B cell (primary cell): ENCODE measurements around the gene ANKRD50. TPM values are rescaled to one million over a fixed set of nuclear protein-coding genes. Genes with fewer than 3 reads are reported as not detected.

ENCODE experiments used
- ATAC-seq: fragments of 200-7000 bp; cut with Tn5 transposase; one replicate; pipeline ENCODE4 v1.10.0; 2021; ENCODE audit warnings: low read depth, mild to moderate bottlenecking, moderate number of reproducible peaks, moderate library complexity
- CTCF ChIA-PET: fragments of 350-600 bp; sonication (Branson Sonifier 250); formaldehyde crosslinking; loops from one replicate; lab custom pipeline; 2021; ENCODE audit warnings: antibody characterized with exemption, inconsistent platforms; lab: Charles Lee
- POLR2A ChIA-PET: fragments of 350-600 bp; sonication (Branson Sonifier 250); formaldehyde crosslinking; loops from one replicate; lab custom pipeline; 2021; ENCODE audit warnings: antibody characterized with exemption; lab: Charles Lee
- DNase-seq: peaks from one replicate; pipeline ENCODE4 v3.0.0; 2013
- H2AFZ ChIP-seq: 2 replicates; pipeline ENCODE4 v1.6.1; 2012; ENCODE audit warnings: mild to moderate bottlenecking, low read depth, low read length; ENCODE audit not compliant: insufficient read depth, poor library complexity, severe bottlenecking
- H3K27ac ChIP-seq, 2 donors: 1 replicate in 1 of 2; 2 replicates in 1 of 2; pipeline ENCODE4 v1.5.1; 2012 to 2013; ENCODE audit warnings: low read length in 2 of 2, mild to moderate bottlenecking in 2 of 2, moderate library complexity in 1 of 2
- H3K27me3 ChIP-seq, 4 experiments: fragments of 200-600 bp in 1 of 4; sonication (generic) in 1 of 4; replicated peaks in 1 of 4; 1 replicate in 2 of 4; 2 replicates in 2 of 4; pipeline versions ENCODE4 v1.6.1 to v1.7.0; 2013 to 2016; ENCODE audit warnings: low read length in 3 of 4, mild to moderate bottlenecking in 2 of 4, mixed read lengths in 1 of 4, moderate library complexity in 1 of 4; ENCODE audit not compliant: insufficient read depth in 4 of 4, control insufficient read depth in 3 of 4; ENCODE audit errors: control extremely low read depth in 1 of 4
- H3K36me3 ChIP-seq, 2 experiments: replicated peaks in 1 of 2; 1 replicate in 1 of 2; 2 replicates in 1 of 2; pipeline versions ENCODE4 v1.6.1 to v1.7.1; 2013; ENCODE audit warnings: low read length in 1 of 2; ENCODE audit not compliant: insufficient read depth in 2 of 2, control insufficient read depth in 1 of 2; ENCODE audit errors: control extremely low read depth in 1 of 2, extremely low read depth in 1 of 2
- H3K4me1 ChIP-seq, 2 donors: fragments of 200-600 bp in 1 of 2; sonication (generic) in 1 of 2; 1 replicate in 1 of 2; 2 replicates in 1 of 2; pipeline versions ENCODE4 v1.5.1 to v1.6.1; 2013 to 2017; ENCODE audit warnings: low read length in 2 of 2; ENCODE audit not compliant: control insufficient read depth in 2 of 2, insufficient read depth in 2 of 2
- H3K4me2 ChIP-seq: replicated peaks from 2 replicates; pipeline ENCODE3; 2012; ENCODE audit warnings: mild to moderate bottlenecking, low read depth, low read length; ENCODE audit not compliant: poor library complexity, severe bottlenecking
- H3K4me3 ChIP-seq, 5 experiments: fragments of 200-600 bp in 1 of 5; sonication (generic) in 1 of 5; 1 replicate in 3 of 5; 2 replicates in 2 of 5; pipeline versions ENCODE4 v1.5.1 to v1.7.0; 2011 to 2016; ENCODE audit warnings: low read length in 4 of 5, mild to moderate bottlenecking in 4 of 5, low read depth in 2 of 5, control low read depth in 1 of 5, moderate library complexity in 1 of 5; ENCODE audit not compliant: insufficient read depth in 1 of 5; ENCODE audit errors: control extremely low read depth in 1 of 5, extremely low read depth in 1 of 5
- H3K79me2 ChIP-seq: fragments of 200-600 bp; sonication (generic); one replicate; pipeline ENCODE4 v1.6.0; 2016; ENCODE audit warnings: low read length; ENCODE audit not compliant: control insufficient read depth, insufficient read depth
- H3K9ac ChIP-seq: fragments of 200-600 bp; sonication (generic); 2 replicates; pipeline ENCODE4 v1.6.1; 2017; ENCODE audit warnings: mild to moderate bottlenecking, low read length, moderate library complexity
- H3K9me3 ChIP-seq, 3 donors: one replicate each; pipeline versions ENCODE4 v1.6.1 to v1.7.1; 2013; ENCODE audit warnings: low read length in 2 of 3; ENCODE audit not compliant: control insufficient read depth in 2 of 3, insufficient read depth in 1 of 3; ENCODE audit errors: control extremely low read depth in 1 of 3
- H4K20me1 ChIP-seq: 2 replicates; pipeline ENCODE4 v1.6.0; 2012; ENCODE audit warnings: mild to moderate bottlenecking, low read length; ENCODE audit not compliant: insufficient read depth, control insufficient read depth, poor library complexity, severe bottlenecking
- H3K27ac Mint-ChIP-seq: one replicate; pipeline ENCODE4 v1.8.0; 2021; ENCODE audit warnings: mixed read lengths
- H3K27me3 Mint-ChIP-seq: one replicate; pipeline ENCODE4 v1.8.0; 2021; ENCODE audit warnings: mixed read lengths
- H3K4me1 Mint-ChIP-seq: one replicate; pipeline ENCODE4 v1.8.0; 2021; ENCODE audit warnings: mixed read lengths
- H3K4me3 Mint-ChIP-seq: one replicate; pipeline ENCODE4 v1.8.0; 2021; ENCODE audit warnings: mixed read lengths
- H3K9me3 Mint-ChIP-seq: one replicate; pipeline ENCODE4 v1.8.0; 2022; ENCODE audit warnings: mixed read lengths; ENCODE audit not compliant: insufficient read depth
- EZH2 ChIP-seq: IDR thresholded peaks from 2 replicates; pipeline ENCODE4 v1.6.1; 2012; ENCODE audit warnings: borderline replicate concordance, low read depth, mild to moderate bottlenecking, moderate library complexity, low read length; ENCODE audit not compliant: insufficient read depth, poor library complexity, severe bottlenecking
- WGBS: methylation state at CpG from one replicate; pipeline ENCODE4 v1.1.5; 2013; ENCODE audit warnings: missing lambda C conversion rate; ENCODE audit not compliant: insufficient coverage; 5-methylcytosine and 5-hydroxymethylcytosine counted together
- intact Hi-C: fragments of 100-400 bp; cut with micrococcal nuclease; formaldehyde crosslinking; loops from one replicate; pipeline ENCODE4 v1.10.0; 2022
- polyA plus RNA-seq: library from polyadenylated mRNA; depleted of rRNA; stranded (reverse); fragments of >200 nt; gene quantifications from 2 replicates; pipeline ENCODE4 v1.2.3, GENCODE V29; 2012
- total RNA-seq, 2 donors: library from RNA; stranded (reverse); fragments of 120-200 nt in 1 of 2; gene quantifications; 1 replicate in 1 of 2; 2 replicates in 1 of 2; pipeline versions ENCODE4 v1.2.3 to v1.2.4, GENCODE V29; 2013 to 2022
- TF ChIP-seq, protein P1 (sequence below): fragments of 200-600 bp; IDR thresholded peaks from one replicate; pipeline ENCODE4 v1.8.0; 2022; ENCODE audit warnings: antibody characterized with exemption, mild to moderate bottlenecking

Gene ANKRD50
- total and polyA plus RNA-seq, 2 donors (not counting 1 experiment from before 2014, with no cell fraction given), result 0.18 to 0.47 TPM

DNA sequence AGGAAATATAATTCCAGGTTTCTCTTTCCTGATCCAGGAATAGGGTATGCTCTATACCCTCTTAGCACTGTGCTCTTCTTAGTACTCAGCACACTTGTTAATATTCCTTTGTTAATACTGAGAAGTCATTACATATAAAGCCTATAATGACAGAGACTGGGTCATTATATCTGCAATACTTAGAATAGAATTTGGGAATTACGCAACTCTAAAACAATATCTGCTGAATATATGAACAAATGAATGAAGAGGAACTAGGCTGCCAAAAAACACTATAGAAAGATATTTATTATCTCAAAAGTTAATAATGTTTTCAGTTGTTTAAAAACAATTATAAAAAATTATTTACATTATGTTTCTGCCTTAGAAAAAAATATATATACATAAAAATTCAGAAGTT is 36.4 kb upstream of the ANKRD50 start:
- DNase-seq (no peak), ATAC-seq (no peak)
- no peaks in the 10 kb centered on the region for H3K4me1 Mint-ChIP-seq
- Histone ChIP-seq H3K4me3 (no peak overlapping the region), H3K79me2 (no peaks in the 10 kb centered on the region), H3K4me2 (no peak overlapping the region), H3K4me1 (no peaks in the 10 kb centered on the region), H4K20me1 (no peaks in the 10 kb centered on the region), H3K27ac (no peak overlapping the region), H3K9me3 (no peaks in the 10 kb centered on the region), H3K27me3 (no peaks in the 10 kb centered on the region), H3K9ac (no peak overlapping the region), H2AFZ (no peak overlapping the region), H3K36me3 (no peaks in the 10 kb centered on the region)
- no peak overlapping the region for H3K27ac Mint-ChIP-seq
- intact Hi-C loops, result no loop called here
- TF ChIP-seq EZH2, result no peak
- TF ChIP-seq, protein P1, sequence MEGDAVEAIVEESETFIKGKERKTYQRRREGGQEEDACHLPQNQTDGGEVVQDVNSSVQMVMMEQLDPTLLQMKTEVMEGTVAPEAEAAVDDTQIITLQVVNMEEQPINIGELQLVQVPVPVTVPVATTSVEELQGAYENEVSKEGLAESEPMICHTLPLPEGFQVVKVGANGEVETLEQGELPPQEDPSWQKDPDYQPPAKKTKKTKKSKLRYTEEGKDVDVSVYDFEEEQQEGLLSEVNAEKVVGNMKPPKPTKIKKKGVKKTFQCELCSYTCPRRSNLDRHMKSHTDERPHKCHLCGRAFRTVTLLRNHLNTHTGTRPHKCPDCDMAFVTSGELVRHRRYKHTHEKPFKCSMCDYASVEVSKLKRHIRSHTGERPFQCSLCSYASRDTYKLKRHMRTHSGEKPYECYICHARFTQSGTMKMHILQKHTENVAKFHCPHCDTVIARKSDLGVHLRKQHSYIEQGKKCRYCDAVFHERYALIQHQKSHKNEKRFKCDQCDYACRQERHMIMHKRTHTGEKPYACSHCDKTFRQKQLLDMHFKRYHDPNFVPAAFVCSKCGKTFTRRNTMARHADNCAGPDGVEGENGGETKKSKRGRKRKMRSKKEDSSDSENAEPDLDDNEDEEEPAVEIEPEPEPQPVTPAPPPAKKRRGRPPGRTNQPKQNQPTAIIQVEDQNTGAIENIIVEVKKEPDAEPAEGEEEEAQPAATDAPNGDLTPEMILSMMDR, result no peak
- H3K4me3 Mint-ChIP-seq, result no peak overlapping the region
- no CpG with 5 or more reads among the region's 1 CpG for WGBS
- H3K9me3 Mint-ChIP-seq, result peaks cover 4% of the 10 kb centered on the region
- ChIA-PET POLR2A (no interaction called here), CTCF (interaction anchor here (1.4 kb wide), 1 partner anchor 9 kb away, joined by 5 read pairs; no protein-coding TSS in a partner anchor)
- no peaks in the 10 kb centered on the region for H3K27me3 Mint-ChIP-seq

DNA sequence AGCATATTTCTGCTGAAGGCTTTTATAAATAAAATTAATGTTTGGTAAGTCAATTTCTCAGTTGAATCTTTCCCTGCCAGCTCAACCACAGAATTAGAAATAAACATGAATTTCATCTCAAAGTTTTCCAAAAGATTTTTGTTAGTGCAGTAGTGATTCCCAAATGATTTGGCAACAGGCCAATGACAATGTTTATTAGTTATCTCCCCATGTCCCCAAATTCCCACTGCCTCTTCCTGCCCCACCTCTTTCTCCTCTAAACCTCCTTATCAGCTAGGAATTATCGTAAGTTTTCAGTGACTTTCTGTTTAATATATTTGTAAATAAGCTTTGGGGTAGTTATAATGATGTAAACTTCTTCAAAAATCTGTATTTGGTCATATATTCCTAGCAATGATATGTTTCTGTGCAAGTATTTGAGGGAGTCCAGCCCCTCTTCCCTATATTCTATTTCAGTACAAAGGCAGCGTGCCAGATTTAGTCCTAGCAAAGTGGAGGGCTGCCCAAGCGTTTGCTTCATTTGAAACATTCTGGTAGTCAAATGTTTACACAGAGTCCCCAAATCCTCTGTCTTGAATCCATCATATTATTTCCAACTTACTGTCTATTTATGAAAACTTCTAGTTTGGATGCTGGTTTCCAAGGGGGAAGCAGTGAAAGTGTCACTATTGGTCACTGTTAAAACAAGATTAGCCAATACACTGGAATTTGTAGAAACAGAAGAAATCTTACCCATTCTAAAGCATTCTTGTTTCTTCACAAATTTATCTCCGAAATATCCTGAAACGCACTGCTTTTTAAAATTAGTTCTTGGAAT is 33.7 kb upstream of the ANKRD50 start:
- Mint-ChIP-seq H3K27me3 (no peaks in the 10 kb centered on the region), H3K27ac (no peak overlapping the region)
- POLR2A ChIA-PET, result no interaction called here

More for the DNA sequence above, 33.7 kb upstream of the ANKRD50 start:
- H3K4me3 ChIP-seq, result no peak overlapping the region
- no peaks in the 10 kb centered on the region for H3K27me3 ChIP-seq
- Mint-ChIP-seq H3K4me1 (no peaks in the 10 kb centered on the region), H3K9me3 (peaks cover 4% of the 10 kb centered on the region), H3K4me3 (no peak overlapping the region)
- CTCF ChIA-PET, result no interaction called here
- H3K27ac ChIP-seq, result no peak overlapping the region
- no peak overlapping the region for H2AFZ ChIP-seq
- no peak for ATAC-seq
- no peaks in the 10 kb centered on the region for H3K36me3 ChIP-seq
- no peaks in the 10 kb centered on the region for H3K79me2 ChIP-seq
- no CpG with 5 or more reads among the region's 5 CpGs for WGBS
- no peaks in the 10 kb centered on the region for H3K9me3 ChIP-seq
- H3K9ac ChIP-seq, result no peak overlapping the region
- H3K4me2 ChIP-seq, result no peak overlapping the region
- no peak for DNase-seq
- TF ChIP-seq, protein P1, result no peak
- TF ChIP-seq EZH2, result no peak
- no peaks in the 10 kb centered on the region for H4K20me1 ChIP-seq
- intact Hi-C loops, result no loop called here
- H3K4me1 ChIP-seq, result no peaks in the 10 kb centered on the region
